NCI-H2107 (cell line): ENCODE measurements around the gene HBP1.
"Not testable (repeated sequence)": the region's sequence is repeated elsewhere in the genome, so short reads cannot be mapped to it uniquely, and the experiment has no call there.

Experiments used
- DNase-seq: peaks from one replicate; lab custom pipeline; 2025; lab: John Stamatoyannopoulos, UW

HBP1 gene

DNA sequence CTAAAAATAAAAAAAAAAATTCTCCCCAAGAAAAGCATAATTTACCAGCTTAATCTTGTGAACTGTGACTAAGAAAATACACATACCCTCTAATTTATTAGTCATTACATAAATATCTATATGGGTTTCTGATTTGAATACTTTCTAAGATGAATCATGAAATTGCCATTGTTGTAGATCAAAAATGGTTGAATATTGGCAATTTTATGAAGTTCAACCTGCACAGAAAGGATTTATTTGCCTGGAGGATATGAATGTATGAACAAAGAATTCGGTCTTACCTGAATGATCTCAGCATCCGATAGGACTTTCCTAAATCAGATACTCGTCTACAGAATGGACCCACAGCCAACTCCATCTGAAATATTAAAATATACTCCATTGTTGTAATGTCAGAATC is 61.5 kb downstream of the HBP1 start:
- DNase-seq = no peak

DNA sequence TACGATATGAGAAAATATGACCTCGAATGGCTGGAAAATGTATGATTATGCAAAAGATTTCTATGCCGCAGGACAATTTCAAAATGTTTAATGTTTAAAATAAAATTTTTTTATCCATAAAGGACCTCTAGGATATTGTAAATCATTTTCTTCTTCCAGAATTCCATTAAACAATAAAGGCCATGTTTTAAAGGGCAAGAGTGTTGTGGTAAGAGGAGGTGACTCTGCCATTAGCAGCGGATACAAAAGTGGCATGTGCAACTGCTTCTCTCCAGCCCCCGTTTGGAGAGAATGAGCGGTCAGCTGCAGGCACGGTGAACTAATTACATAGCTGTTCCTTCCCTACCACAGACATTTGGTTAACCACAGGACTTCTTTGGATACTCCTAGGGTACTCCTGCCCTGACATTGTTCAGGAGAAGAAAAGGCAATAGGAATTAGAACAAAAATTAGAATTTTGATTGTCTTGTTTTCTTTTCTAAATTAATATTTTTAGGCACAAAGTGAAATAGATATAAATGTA is 63.8 kb downstream of the HBP1 start:
- no peak for DNase-seq

GRCh38 chr7:107233174-107233573 is 64.4 kb downstream of the HBP1 start:
- DNase-seq = no peak

- no peak for DNase-seq
Observed at GRCh38 chr7:107233981-107234380, 65.2 kb downstream of the HBP1 start.

GRCh38 chr7:107234436-107234835 is 65.6 kb downstream of the HBP1 start:
- DNase-seq = no peak

- no peak for DNase-seq
Observed at GRCh38 chr7:107236862-107237261, 68.1 kb downstream of the HBP1 start.

DNA sequence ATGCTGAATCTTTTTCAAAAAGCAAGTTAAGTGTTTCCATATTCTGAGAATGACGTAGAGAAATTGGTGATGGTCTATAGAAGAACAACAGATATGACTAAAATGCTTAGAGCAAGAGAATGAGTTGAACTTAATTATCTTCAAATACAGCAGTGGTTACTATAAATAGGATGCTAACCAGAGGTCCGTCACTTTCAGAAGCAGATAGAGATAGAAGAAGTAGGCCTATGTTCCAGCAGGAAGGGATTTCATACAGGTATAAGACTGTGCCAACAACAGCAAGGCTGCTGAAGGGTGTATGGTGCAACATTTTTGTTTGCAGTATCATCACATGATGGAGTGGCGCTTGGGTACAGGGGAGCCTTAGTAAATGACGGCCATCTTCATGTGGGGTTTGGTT is 68.6 kb downstream of the HBP1 start:
- no peak for DNase-seq

GRCh38 chr7:107242267-107242666 is 73.5 kb downstream of the HBP1 start:
- no peak for DNase-seq

DNA sequence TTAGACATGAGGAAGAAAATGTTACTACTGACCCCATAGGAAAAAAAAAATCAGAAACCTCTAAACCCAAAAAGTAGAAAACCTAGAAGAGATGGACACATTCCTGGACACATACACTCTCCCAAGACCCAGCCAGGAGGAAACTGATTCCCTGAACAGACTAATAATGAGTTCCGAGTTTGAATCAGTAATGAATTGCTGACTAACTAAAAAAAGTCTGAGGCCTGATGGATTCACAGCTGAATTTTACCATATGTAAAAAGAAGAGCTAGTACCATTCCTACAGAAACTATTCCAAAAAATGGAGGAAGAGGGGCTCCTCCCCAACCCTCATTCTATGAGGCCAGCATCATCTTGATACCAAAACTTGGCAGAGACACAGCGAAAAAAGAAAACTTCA is 75.8 kb downstream of the HBP1 start:
- DNase-seq = no peak

DNA sequence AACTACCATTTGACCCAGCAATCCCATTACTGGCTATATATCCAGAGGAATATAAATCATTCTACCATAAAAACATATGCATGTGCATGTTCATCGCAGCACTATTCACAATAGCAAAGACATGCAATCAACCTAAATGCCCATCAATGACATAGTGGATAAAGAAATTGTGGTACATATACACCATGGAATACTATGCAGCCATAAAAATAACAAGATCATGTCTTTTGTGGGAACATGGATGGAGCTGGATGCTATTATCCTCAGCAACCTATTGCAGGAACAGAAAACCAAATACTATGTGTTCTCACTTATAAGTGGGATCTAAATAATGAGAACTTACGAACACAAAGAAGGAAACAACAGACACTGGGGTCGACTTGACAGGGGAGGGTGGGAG is 78.0 kb downstream of the HBP1 start:
- not testable (repeated sequence) for DNase-seq

DNA sequence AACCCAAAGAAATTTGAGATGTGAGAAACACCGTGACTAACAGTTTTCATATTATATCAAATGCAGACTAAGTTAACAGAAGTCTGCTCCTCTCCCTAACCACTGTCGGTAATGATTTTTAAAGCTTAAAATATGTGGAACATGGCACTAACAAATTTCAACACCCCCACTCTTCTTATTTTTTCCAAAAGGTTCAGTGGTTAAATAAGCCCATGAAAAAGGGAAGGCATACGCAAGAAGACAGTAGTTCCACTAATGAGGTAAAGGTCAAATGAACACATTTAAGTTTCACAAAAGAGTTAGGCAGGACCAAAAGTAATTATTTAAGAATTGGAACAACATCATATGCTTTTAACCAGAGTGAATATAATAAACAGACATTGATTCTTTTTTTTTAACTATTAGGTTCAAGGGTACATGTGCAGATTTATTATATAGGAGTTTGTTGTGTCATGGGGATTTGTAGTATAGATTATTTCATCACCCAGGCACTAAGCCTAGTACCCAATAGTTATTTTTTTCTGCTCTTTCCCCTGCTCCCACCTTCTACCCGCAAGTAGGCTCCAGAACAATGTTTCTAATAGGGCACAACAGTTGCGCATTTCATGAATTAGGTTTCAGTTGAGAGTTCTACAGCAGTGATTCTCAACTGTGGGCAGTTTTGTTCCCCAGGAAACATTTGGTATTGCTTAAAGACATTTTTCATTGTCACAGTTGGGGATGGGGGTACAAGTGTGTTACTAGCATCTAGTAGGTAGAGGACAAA is 79.9 kb downstream of the HBP1 start:
- DNase-seq = no peak

DNA sequence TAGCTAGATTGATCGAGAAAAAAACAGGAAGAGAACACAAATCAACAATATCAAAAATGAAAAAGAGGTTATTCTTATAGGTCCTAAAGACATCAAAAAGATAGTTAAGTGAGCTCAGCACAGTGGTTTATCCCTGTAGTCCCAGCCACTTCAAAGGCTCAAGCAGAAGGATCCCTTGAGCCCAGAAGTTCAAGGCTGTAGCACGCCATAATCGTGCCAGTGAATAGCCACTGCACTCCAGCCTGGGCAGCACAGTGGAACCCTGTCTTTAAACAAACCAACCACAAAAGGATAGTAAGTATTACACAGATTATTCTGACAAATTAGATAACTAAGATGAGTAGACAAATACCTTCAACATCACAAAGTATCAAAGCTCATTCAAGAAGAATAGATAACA is 83.2 kb downstream of the HBP1 start:
- DNase-seq = no peak
